Loucy (cell line): ENCODE data around the gene OR1I1.

Experiments used
- H2AFZ ChIP-seq: fragments of 200-600 bp; sonication (generic); 2 replicates; pipeline ENCODE4 v1.6.0; 2016; ENCODE audit warnings: antibody characterized with exemption, mild to moderate bottlenecking, low read length, moderate library complexity
- H3F3A ChIP-seq: fragments of 200-600 bp; 2 replicates; pipeline ENCODE4 v1.6.0; 2016; ENCODE audit warnings: antibody characterized with exemption, low read depth, mild to moderate bottlenecking
- H3K27me3 ChIP-seq: fragments of 200-600 bp; sonication (generic); 2 replicates; pipeline ENCODE4 v1.6.1; 2014; ENCODE audit warnings: low read length, mild to moderate bottlenecking; ENCODE audit not compliant: insufficient read depth, poor library complexity, severe bottlenecking
- H3K36me3 ChIP-seq: fragments of 200-600 bp; sonication (generic); 2 replicates; pipeline ENCODE4 v1.6.1; 2016; ENCODE audit warnings: low read length; ENCODE audit not compliant: insufficient read depth
- H3K4me1 ChIP-seq: fragments of 200-600 bp; sonication (generic); 2 replicates; pipeline ENCODE4 v1.5.1; 2014; ENCODE audit warnings: low read length, mild to moderate bottlenecking; ENCODE audit not compliant: insufficient read depth, poor library complexity, severe bottlenecking
- H3K4me2 ChIP-seq: fragments of 200-600 bp; sonication (generic); 2 replicates; pipeline ENCODE4 v1.6.0; 2014; ENCODE audit warnings: antibody characterized with exemption, low read length, low read depth, mild to moderate bottlenecking; ENCODE audit not compliant: poor library complexity, severe bottlenecking
- H3K4me3 ChIP-seq: fragments of 200-600 bp; sonication (generic); 2 replicates; pipeline ENCODE4 v1.5.1; 2014; ENCODE audit warnings: low read length, mild to moderate bottlenecking, mixed read lengths; ENCODE audit not compliant: poor library complexity, severe bottlenecking
- H3K79me2 ChIP-seq: fragments of 200-600 bp; sonication (generic); 2 replicates; pipeline ENCODE4 v1.6.1; 2014; ENCODE audit warnings: low read length; ENCODE audit not compliant: insufficient read depth
- H3K9ac ChIP-seq: fragments of 200-600 bp; sonication (generic); 2 replicates; pipeline ENCODE4 v1.6.0; 2014; ENCODE audit warnings: mild to moderate bottlenecking, low read depth, low read length, moderate library complexity; ENCODE audit not compliant: poor library complexity, severe bottlenecking
- H3K9me2 ChIP-seq: fragments of 200-600 bp; sonication (generic); replicated peaks from 2 replicates; pipeline ENCODE4 v1.6.1; 2016; ENCODE audit warnings: low read depth, low read length, mixed read lengths
- H3K9me3 ChIP-seq: fragments of 200-600 bp; sonication (generic); 2 replicates; pipeline ENCODE4 v1.6.1; 2014; ENCODE audit warnings: mild to moderate bottlenecking, antibody characterized with exemption, low read length, low read depth; ENCODE audit not compliant: insufficient read depth
- H4K20me1 ChIP-seq: fragments of 200-600 bp; sonication (generic); 2 replicates; pipeline ENCODE4 v1.6.0; 2014; ENCODE audit warnings: antibody characterized with exemption, low read length, mild to moderate bottlenecking; ENCODE audit not compliant: insufficient read depth, poor library complexity, severe bottlenecking
- EZH2phosphoT487 ChIP-seq: fragments of 200-600 bp; IDR thresholded peaks from 2 replicates; pipeline ENCODE4 v1.6.1; 2018; ENCODE audit warnings: antibody characterized with exemption, mild to moderate bottlenecking, moderate library complexity, borderline replicate concordance
- TF ChIP-seq, protein P1 (sequence below): fragments of 200-600 bp; sonication (generic); conservative IDR thresholded peaks from 2 replicates; pipeline ENCODE4 v1.5.1; 2014; ENCODE audit warnings: mild to moderate bottlenecking, antibody characterized with exemption, low read length

OR1I1 gene

GRCh38 chr19:15045506-15045905 lies 36.5 kb upstream of the OR1I1 start:
- no peaks in the 10 kb centered on the region for H3F3A ChIP-seq

DNA sequence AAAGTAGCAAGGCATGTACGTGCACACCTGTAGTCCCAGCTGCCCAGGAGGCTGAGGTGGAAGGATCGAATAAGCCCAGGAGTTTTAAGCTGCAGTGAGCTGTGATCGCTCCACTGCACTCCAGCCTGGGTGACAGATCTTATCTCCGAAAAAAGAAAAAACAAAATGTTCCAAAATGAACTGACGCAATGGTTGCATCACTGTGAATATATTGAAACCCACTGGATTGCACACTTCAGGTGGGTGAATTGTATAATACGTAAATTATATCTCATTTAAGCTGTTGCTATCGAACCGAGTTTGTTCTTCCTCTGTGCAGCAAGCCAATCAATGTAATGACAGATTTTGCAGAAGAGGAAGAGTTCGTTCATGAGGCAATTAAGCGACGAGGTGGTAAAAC lies 34.3 kb upstream of the OR1I1 start:
- no peaks in the 10 kb centered on the region for H3K9me3 ChIP-seq
- H3K4me2 ChIP-seq: no peak overlapping the region
- no peaks in the 10 kb centered on the region for H4K20me1 ChIP-seq

More at GRCh38 chr19:15045506-15045905, 36.5 kb upstream of the OR1I1 start:
- H3K9me3 ChIP-seq: no peaks in the 10 kb centered on the region
- no peaks in the 10 kb centered on the region for H3K4me1 ChIP-seq
- H3K4me2 ChIP-seq: no peak overlapping the region
- no peaks in the 10 kb centered on the region for H3K36me3 ChIP-seq
- no peaks in the 10 kb centered on the region for H3K9me2 ChIP-seq
- H4K20me1 ChIP-seq: no peaks in the 10 kb centered on the region
- H3K27me3 ChIP-seq: no peaks in the 10 kb centered on the region
- no peak overlapping the region for H3K9ac ChIP-seq
- no peaks in the 10 kb centered on the region for H3K79me2 ChIP-seq
- no peak overlapping the region for H2AFZ ChIP-seq
- no peak overlapping the region for H3K4me3 ChIP-seq
- TF ChIP-seq, protein P1, sequence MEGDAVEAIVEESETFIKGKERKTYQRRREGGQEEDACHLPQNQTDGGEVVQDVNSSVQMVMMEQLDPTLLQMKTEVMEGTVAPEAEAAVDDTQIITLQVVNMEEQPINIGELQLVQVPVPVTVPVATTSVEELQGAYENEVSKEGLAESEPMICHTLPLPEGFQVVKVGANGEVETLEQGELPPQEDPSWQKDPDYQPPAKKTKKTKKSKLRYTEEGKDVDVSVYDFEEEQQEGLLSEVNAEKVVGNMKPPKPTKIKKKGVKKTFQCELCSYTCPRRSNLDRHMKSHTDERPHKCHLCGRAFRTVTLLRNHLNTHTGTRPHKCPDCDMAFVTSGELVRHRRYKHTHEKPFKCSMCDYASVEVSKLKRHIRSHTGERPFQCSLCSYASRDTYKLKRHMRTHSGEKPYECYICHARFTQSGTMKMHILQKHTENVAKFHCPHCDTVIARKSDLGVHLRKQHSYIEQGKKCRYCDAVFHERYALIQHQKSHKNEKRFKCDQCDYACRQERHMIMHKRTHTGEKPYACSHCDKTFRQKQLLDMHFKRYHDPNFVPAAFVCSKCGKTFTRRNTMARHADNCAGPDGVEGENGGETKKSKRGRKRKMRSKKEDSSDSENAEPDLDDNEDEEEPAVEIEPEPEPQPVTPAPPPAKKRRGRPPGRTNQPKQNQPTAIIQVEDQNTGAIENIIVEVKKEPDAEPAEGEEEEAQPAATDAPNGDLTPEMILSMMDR: no peak
- TF ChIP-seq EZH2phosphoT487: no peak

DNA sequence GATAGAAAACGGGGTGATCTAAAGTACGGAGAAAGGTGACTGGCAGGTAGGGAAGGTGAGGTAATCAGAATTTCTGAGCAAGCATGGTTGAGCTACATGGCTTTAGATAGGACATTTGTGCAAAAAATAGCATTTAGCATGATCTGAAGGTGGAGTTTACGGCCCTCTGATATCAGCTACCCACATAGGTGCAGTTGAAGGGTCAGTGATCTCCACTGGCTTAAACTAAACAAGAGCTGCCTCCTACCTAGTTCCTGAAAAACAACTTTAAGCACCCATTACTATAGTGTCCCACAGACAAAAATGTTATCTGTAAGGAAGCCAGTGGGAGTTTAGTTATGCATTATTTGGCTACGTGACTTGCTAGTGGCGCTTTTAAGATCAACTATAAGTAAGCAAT lies 33.9 kb upstream of the OR1I1 start:
- no peaks in the 10 kb centered on the region for H3K9me3 ChIP-seq
- TF ChIP-seq EZH2phosphoT487: no peak
- TF ChIP-seq, protein P1: no peak
- no peak overlapping the region for H2AFZ ChIP-seq
- no peaks in the 10 kb centered on the region for H3K9me2 ChIP-seq
- H3K9ac ChIP-seq: no peak overlapping the region
- H3K27me3 ChIP-seq: no peaks in the 10 kb centered on the region
- no peaks in the 10 kb centered on the region for H3K4me1 ChIP-seq
- H3F3A ChIP-seq: no peaks in the 10 kb centered on the region
- H3K36me3 ChIP-seq: no peaks in the 10 kb centered on the region
- no peak overlapping the region for H3K4me2 ChIP-seq
- no peaks in the 10 kb centered on the region for H4K20me1 ChIP-seq
- no peaks in the 10 kb centered on the region for H3K79me2 ChIP-seq
- no peak overlapping the region for H3K4me3 ChIP-seq

More for the DNA sequence above, 34.3 kb upstream of the OR1I1 start:
- H3K79me2 ChIP-seq: no peaks in the 10 kb centered on the region
- no peaks in the 10 kb centered on the region for H3K4me1 ChIP-seq
- H3K4me3 ChIP-seq: no peak overlapping the region
- no peak overlapping the region for H2AFZ ChIP-seq
- H3K9ac ChIP-seq: no peak overlapping the region
- no peaks in the 10 kb centered on the region for H3K36me3 ChIP-seq
- no peaks in the 10 kb centered on the region for H3K27me3 ChIP-seq
- TF ChIP-seq EZH2phosphoT487: no peak
- TF ChIP-seq, protein P1: no peak
- H3K9me2 ChIP-seq: no peaks in the 10 kb centered on the region
- H3F3A ChIP-seq: no peaks in the 10 kb centered on the region
